Measurements from ENCODE around the gene ZG16.
A peak's percentile ranks its signal among the peaks of the same experiment; 100 is the strongest.

ZG16 gene

GRCh38 chr16:29808219-29808900 lies 30.3 kb downstream of the ZG16 start:
- DNase-seq (ENCODE audit: low spot score) (no peak), FAIRE-seq (no peak)

- no peak for FAIRE-seq
Measured at GRCh38 chr16:29809031-29809747, 31.1 kb downstream of the ZG16 start.

GRCh38 chr16:29809850-29810698 lies 32.0 kb downstream of the ZG16 start:
- FAIRE-seq (no peak), DNase-seq (ENCODE audit: low spot score) (no peak)

More at GRCh38 chr16:29809031-29809747, 31.1 kb downstream of the ZG16 start:
- DNase-seq (ENCODE audit: low spot score) = no peak

- no peak for DNase-seq (ENCODE audit: low spot score)
- no peak for FAIRE-seq
Measured at GRCh38 chr16:29810699-29811169, 32.7 kb downstream of the ZG16 start.

GRCh38 chr16:29811170-29811895 lies 33.3 kb downstream of the ZG16 start:
- FAIRE-seq (no peak), DNase-seq (ENCODE audit: low spot score) (peak; percentile 87)

- no peak for DNase-seq (ENCODE audit: low spot score)
- FAIRE-seq = no peak
Measured at GRCh38 chr16:29811896-29812665, 34.0 kb downstream of the ZG16 start, which contains the start of gene PRRT2. Gene PRRT2, plus strand, starts transcription at chr16:29812193. Its CDS starts 862 bp downstream, at chr16:29813055.

GRCh38 chr16:29812754-29813643 lies 34.9 kb downstream of the ZG16 start:
- FAIRE-seq (no peak), DNase-seq (ENCODE audit: low spot score) (no peak)

GRCh38 chr16:29813644-29814562 lies 35.8 kb downstream of the ZG16 start:
- DNase-seq (ENCODE audit: low spot score) = no peak

GRCh38 chr16:29814592-29814991 lies 36.5 kb downstream of the ZG16 start:
- no peak for FAIRE-seq

More at GRCh38 chr16:29813644-29814562, 35.8 kb downstream of the ZG16 start:
- no peak for FAIRE-seq

GRCh38 chr16:29815032-29815721 lies 37.1 kb downstream of the ZG16 start:
- FAIRE-seq (no peak), DNase-seq (ENCODE audit: low spot score) (no peak)

More at GRCh38 chr16:29814592-29814991, 36.5 kb downstream of the ZG16 start:
- DNase-seq (ENCODE audit: low spot score) = no peak

- peak; percentile 68 for FAIRE-seq
Measured at GRCh38 chr16:29815793-29816693, 38.0 kb downstream of the ZG16 start, which contains the start of gene PAGR1. Gene PAGR1, plus strand, starts transcription at chr16:29816152. Its CDS starts 374 bp downstream, at chr16:29816526.

GRCh38 chr16:29816694-29817441 lies 38.8 kb downstream of the ZG16 start:
- DNase-seq (ENCODE audit: low spot score) = peak; percentile 61

More at GRCh38 chr16:29815793-29816693, 38.0 kb downstream of the ZG16 start, which contains the start of gene PAGR1:
- peak; percentile 91 for DNase-seq (ENCODE audit: low spot score)

GRCh38 chr16:29818082-29818481 lies 40.0 kb downstream of the ZG16 start:
- FAIRE-seq = no peak
- DNase-seq (ENCODE audit: low spot score) = no peak

More at GRCh38 chr16:29816694-29817441, 38.8 kb downstream of the ZG16 start:
- no peak for FAIRE-seq

GRCh38 chr16:29819506-29819905 lies 41.5 kb downstream of the ZG16 start:
- DNase-seq (ENCODE audit: low spot score) (no peak), FAIRE-seq (no peak)

GRCh38 chr16:29820271-29820701 lies 42.2 kb downstream of the ZG16 start, which contains the start of gene MVP:
Gene MVP, plus strand, starts transcription at chr16:29820462. Its CDS starts 10,088 bp downstream, at chr16:29830550.
- DNase-seq (ENCODE audit: low spot score) (no peak), FAIRE-seq (no peak)
